HepG2 (cell line): ENCODE measurements around the gene ABHD12. TPM values are rescaled to one million over a fixed set of nuclear protein-coding genes. Genes with fewer than 3 reads are reported as not detected.

ENCODE experiments used
- ATAC-seq: fragments of 200-7000 bp; cut with Tn5 transposase; 3 replicates; pipeline ENCODE4 v1.9.1; 2020; ENCODE audit warnings: mild to moderate bottlenecking, moderate library complexity
- BruUV-seq: library from RNA; stranded (reverse); fragments of 400-500 nt; replicated peaks from 2 replicates; lab custom pipeline; 2021; lab: Mats Ljungman, UMichigan
- CTCF ChIA-PET: fragments of 300-600 bp; formaldehyde crosslinking; extraction: SDS; loops from one replicate; lab custom pipeline; 2021; ENCODE audit warnings: low total read pairs, inconsistent platforms, low intra/inter-chr PET ratio; lab: Yijun Ruan, JAX
- POLR2A ChIA-PET: fragments of 350-600 bp; sonication (Branson Sonifier 250); formaldehyde crosslinking; loops from one replicate; lab custom pipeline; 2020; ENCODE audit warnings: antibody characterized with exemption, inconsistent platforms; lab: Yijun Ruan, JAX
- DNase-seq: peaks from one replicate; pipeline ENCODE4 v3.0.0-alpha.2; 2015; ENCODE audit warnings: low spot score
- FAIRE-seq: peaks from 3 replicates; lab custom pipeline; 2011; peaks lifted over from hg19 to GRCh38; lab: Jason Lieb, UNC
- H2AFZ ChIP-seq: one replicate; pipeline ENCODE4 v1.6.1; 2011; ENCODE audit warnings: low read length, inconsistent platforms
- H3K27ac ChIP-seq: fragments of 300-600 bp; 3 replicates; pipeline ENCODE4 v1.8.0; 2011; ENCODE audit warnings: mixed run types, mild to moderate bottlenecking, mixed read lengths, low read length, inconsistent platforms; ENCODE audit not compliant: insufficient read depth; ENCODE audit errors: extremely low read length
- H3K27me3 ChIP-seq, 2 experiments: fragments of 200-600 bp in 1 of 2; 2 replicates in 1 of 2; 3 replicates in 1 of 2; pipeline versions ENCODE4 v1.6.0 to v1.8.0; 2011; ENCODE audit warnings: low read length in 2 of 2, mild to moderate bottlenecking in 2 of 2, moderate library complexity in 2 of 2, inconsistent platforms in 1 of 2; ENCODE audit not compliant: insufficient read depth in 2 of 2, control insufficient read depth in 1 of 2
- H3K36me3 ChIP-seq, 2 experiments: fragments of 200-600 bp in 1 of 2; replicated peaks in 1 of 2; 2 replicates in 1 of 2; 3 replicates in 1 of 2; pipeline versions ENCODE4 v1.5.1 to v1.8.0; 2011; ENCODE audit warnings: low read length in 2 of 2, inconsistent platforms in 1 of 2; ENCODE audit not compliant: insufficient read depth in 2 of 2, control insufficient read depth in 1 of 2
- H3K4me1 ChIP-seq: 2 replicates; pipeline ENCODE4 v1.5.1; 2012; ENCODE audit warnings: low read length, inconsistent platforms; ENCODE audit not compliant: insufficient read depth
- H3K4me2 ChIP-seq: 2 replicates; pipeline ENCODE4 v1.6.0; 2011; ENCODE audit warnings: low read depth, low read length, inconsistent platforms
- H3K4me3 ChIP-seq, 3 experiments: fragments of 200-600 bp in 1 of 3; sonication (generic), shearing (Covaris generic) in 1 of 3; replicated peaks in 1 of 3; 2 replicates each; pipeline ENCODE4 v1.5.1; 2011 to 2016; ENCODE audit warnings: low read length in 3 of 3, inconsistent platforms in 2 of 3, low read depth in 2 of 3, mild to moderate bottlenecking in 2 of 3, control low read depth in 1 of 3, mixed read lengths in 1 of 3; ENCODE audit not compliant: insufficient read depth in 1 of 3
- H3K79me2 ChIP-seq: one replicate; pipeline ENCODE4 v1.6.1; 2011; ENCODE audit warnings: low read length, inconsistent platforms; ENCODE audit not compliant: insufficient read depth
- H3K9ac ChIP-seq: 2 replicates; pipeline ENCODE4 v1.6.0; 2011; ENCODE audit warnings: mild to moderate bottlenecking, low read depth, low read length, inconsistent platforms; ENCODE audit not compliant: insufficient read depth
- H3K9me3 ChIP-seq: 2 replicates; pipeline ENCODE4 v1.5.1; 2012; ENCODE audit warnings: mild to moderate bottlenecking, low read length
- H4K20me1 ChIP-seq: 2 replicates; pipeline ENCODE4 v1.6.0; 2011; ENCODE audit warnings: inconsistent platforms, mild to moderate bottlenecking, low read length, moderate library complexity; ENCODE audit not compliant: insufficient read depth
- AGO2 ChIP-seq: fragments of 200-400 bp; formaldehyde crosslinking; optimal IDR thresholded peaks from 2 replicates; pipeline ENCODE3; 2017; ENCODE audit warnings: mild to moderate bottlenecking, low read depth, low read length, moderate library complexity
- CCAR2 ChIP-seq: fragments of 200-400 bp; formaldehyde crosslinking; optimal IDR thresholded peaks from 2 replicates; pipeline ENCODE3; 2018; ENCODE audit warnings: low read depth, mild to moderate bottlenecking, low read length, moderate library complexity
- FOSL1 ChIP-seq: sonication (generic); formaldehyde crosslinking; IDR thresholded peaks from 2 replicates; pipeline ENCODE4 v1.9.0; 2021; ENCODE audit warnings: missing genetic modification reagents, borderline replicate concordance
- FOXA1 ChIP-seq, 2 experiments: fragments of 450-650 bp in 1 of 2; sonication (generic) in 1 of 2; formaldehyde crosslinking in 1 of 2; IDR thresholded peaks; 2 replicates each; pipeline versions ENCODE4 v1.4.0 to v1.6.1; 2016 to 2020; ENCODE audit warnings: missing genetic modification reagents in 1 of 2
- HNRNPH1 ChIP-seq: fragments of 200-400 bp; formaldehyde crosslinking; optimal IDR thresholded peaks from 2 replicates; pipeline ENCODE3; 2017; ENCODE audit warnings: mild to moderate bottlenecking, low read depth, low read length
- HNRNPLL ChIP-seq: fragments of 200-400 bp; formaldehyde crosslinking; IDR thresholded peaks from 2 replicates; pipeline ENCODE4 v1.6.1; 2017; ENCODE audit warnings: mild to moderate bottlenecking, low read depth, low read length; ENCODE audit not compliant: poor library complexity, severe bottlenecking
- KLF15 ChIP-seq: sonication (generic); formaldehyde crosslinking; IDR thresholded peaks from 2 replicates; pipeline ENCODE4 v1.8.1; 2023; ENCODE audit warnings: borderline replicate concordance, mild to moderate bottlenecking, inconsistent platforms, missing genetic modification reagents, mixed read lengths
- KLF16 ChIP-seq, 2 experiments: sonication (generic) in 1 of 2; formaldehyde crosslinking in 1 of 2; IDR thresholded peaks; 2 replicates each; pipeline versions ENCODE4 v1.6.1 to v1.8.0; 2016 to 2023; ENCODE audit warnings: missing genetic modification reagents in 2 of 2, missing compliant biosample characterization in 1 of 2
- MTERF4 ChIP-seq: sonication (generic); formaldehyde crosslinking; IDR thresholded peaks from 2 replicates; pipeline ENCODE4 v1.8.0; 2023; ENCODE audit warnings: mild to moderate bottlenecking, missing genetic modification reagents
- RFXANK ChIP-seq: IDR thresholded peaks from 2 replicates; pipeline ENCODE4 v1.6.1; 2016
- SAP130 ChIP-seq: IDR thresholded peaks from 2 replicates; pipeline ENCODE4 v1.6.1; 2016; ENCODE audit warnings: low read depth
- SMARCE1 ChIP-seq: fragments of 450-650 bp; IDR thresholded peaks from 2 replicates; pipeline ENCODE4 v1.6.1; 2017; ENCODE audit warnings: borderline replicate concordance
- ZBTB38 ChIP-seq: sonication (generic); formaldehyde crosslinking; IDR thresholded peaks from 2 replicates; pipeline ENCODE4 v1.5.1; 2020; ENCODE audit warnings: mild to moderate bottlenecking, missing genetic modification reagents
- ZFP1 ChIP-seq: IDR thresholded peaks from 2 replicates; pipeline ENCODE4 v1.6.1; 2016
- ZNF263 ChIP-seq: sonication (generic); formaldehyde crosslinking; IDR thresholded peaks from 2 replicates; pipeline ENCODE4 v1.4.0; 2020; ENCODE audit warnings: missing genetic modification reagents
- ZNF34 ChIP-seq: sonication (generic); formaldehyde crosslinking; IDR thresholded peaks from 2 replicates; pipeline ENCODE4 v1.4.0; 2020; ENCODE audit warnings: mild to moderate bottlenecking, missing genetic modification reagents, borderline replicate concordance
- ZNF510 ChIP-seq: sonication (generic); formaldehyde crosslinking; IDR thresholded peaks from 2 replicates; pipeline ENCODE4 v1.4.0; 2020; ENCODE audit warnings: low read depth, mild to moderate bottlenecking, missing genetic modification reagents
- ZNF850 ChIP-seq: sonication (generic); formaldehyde crosslinking; conservative IDR thresholded peaks from 2 replicates; pipeline ENCODE4 v1.9.0; 2021; ENCODE audit warnings: mild to moderate bottlenecking, missing genetic modification reagents
- WGBS: methylation state at CpG from one replicate; pipeline ENCODE4 v1.1.6; 2017; ENCODE audit warnings: low lambda C conversion rate; 5-methylcytosine and 5-hydroxymethylcytosine counted together
- in situ Hi-C: cut with HindIII; loops from 2 replicates; pipeline ENCODE4 v1.10.0; 2017; ENCODE audit warnings: low pct_unique_long_range_greater_than_20kb; ENCODE audit not compliant: extremely low pct_ligation_motif_present
- intact Hi-C: fragments of 100-400 bp; cut with micrococcal nuclease; formaldehyde crosslinking; loops from one replicate; pipeline ENCODE4 v1.10.0; 2022; ENCODE audit not compliant: unreplicated experiment
- polyA plus RNA-seq, 8 experiments: library from polyadenylated mRNA; depleted of rRNA in 3 of 8; stranded (reverse) in 7 of 8; unstranded in 1 of 8; fragments of >200 nt; fragmentation: Illumina TruSeq in 4 of 8; extraction: Trizol in 4 of 8; gene quantifications; 2 replicates each; pipeline versions ENCODE4 v1.2.1 to v1.2.3, GENCODE V29; 2011 to 2016; ENCODE audit warnings: low read depth in 4 of 8, missing spikeins in 1 of 8, mixed read lengths in 1 of 8; ENCODE audit not compliant: insufficient read depth in 1 of 8
- total RNA-seq, 5 experiments: library from RNA; depleted of rRNA; stranded (reverse); fragments of >200 nt; fragmentation: Illumina TruSeq; extraction: Trizol; gene quantifications; 2 replicates each; pipeline ENCODE4 v1.2.3, GENCODE V29; 2016; ENCODE audit warnings: low read depth in 1 of 5
- TF ChIP-seq, protein P1 (sequence below): IDR thresholded peaks from 2 replicates; pipeline ENCODE4 v1.6.1; 2016; ENCODE audit warnings: low read depth, borderline replicate concordance
- TF ChIP-seq, protein P2 (sequence below): sonication (generic); formaldehyde crosslinking; IDR thresholded peaks from 2 replicates; pipeline ENCODE4 v1.4.0; 2020; ENCODE audit warnings: missing genetic modification reagents, borderline replicate concordance

ABHD12 gene
- total and polyA plus RNA-seq, 2 of the 13 experiments (the other 11 are each of a cell fraction or from before 2014, with no cell fraction given): 23.5 to 72.1 TPM

- TF ChIP-seq KLF16 (CRISPR knock-in tag; IDR thresholded peaks at IDR 0.05) (no peak), ZBTB38 (no peak)
Observed at GRCh38 chr20:25308671-25309394, 81.8 kb downstream of the ABHD12 start (continued).

GRCh38 chr20:25308083-25308491, 82.5 kb downstream of the ABHD12 start:
- no peaks in the 10 kb centered on the region for H3K9me3 ChIP-seq
- H2AFZ ChIP-seq: no peak overlapping the region
- no peaks in the 10 kb centered on the region for H3K27me3 ChIP-seq
- H3K79me2 ChIP-seq: no peaks in the 10 kb centered on the region
- no TSS peak for BruUV-seq
- CTCF ChIA-PET: interaction anchor here (2.9 kb wide), 1 partner anchor 14 kb away, joined by 13 read pairs; no protein-coding TSS in a partner anchor
- POLR2A ChIA-PET: interaction anchor here (2.2 kb wide), 1 partner anchor 8 kb away, joined by 20 read pairs; no protein-coding TSS in a partner anchor
- no peak for DNase-seq
- 98% methylated on average over 12 of the region's 13 CpGs for WGBS
- in situ Hi-C loops (loop anchor here (25.0 kb wide), 1 partner anchor 354 kb away; no protein-coding TSS in a partner anchor), intact Hi-C loops (no loop called here)
- H3K4me1 ChIP-seq: peaks cover 51% of the 10 kb centered on the region
- no peak for ATAC-seq
- no peaks in the 10 kb centered on the region for H4K20me1 ChIP-seq
- FAIRE-seq: no peak
- no peak for TF ChIP-seq SMARCE1
- peak; percentile 64 for TF ChIP-seq ZNF263 (CRISPR knock-in tag)
- no peak for TF ChIP-seq ZFP1
- TF ChIP-seq ZNF850: no peak
- no peak for TF ChIP-seq RFXANK (CRISPR knock-in tag)
- TF ChIP-seq, protein P1, sequence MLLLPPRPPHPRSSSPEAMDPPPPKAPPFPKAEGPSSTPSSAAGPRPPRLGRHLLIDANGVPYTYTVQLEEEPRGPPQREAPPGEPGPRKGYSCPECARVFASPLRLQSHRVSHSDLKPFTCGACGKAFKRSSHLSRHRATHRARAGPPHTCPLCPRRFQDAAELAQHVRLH (CRISPR knock-in tag): no peak
- TF ChIP-seq FOSL1: no peak
- no peak for TF ChIP-seq FOXA1 (IDR thresholded peaks at IDR 0.05)
- no peak for TF ChIP-seq FOXA1 (CRISPR knock-in tag; IDR thresholded peaks at IDR 0.05)
- no peak for TF ChIP-seq CCAR2
- peak; percentile 19 for TF ChIP-seq HNRNPLL
- no peak for TF ChIP-seq ZNF510 (CRISPR knock-in tag)
- TF ChIP-seq, protein P2, sequence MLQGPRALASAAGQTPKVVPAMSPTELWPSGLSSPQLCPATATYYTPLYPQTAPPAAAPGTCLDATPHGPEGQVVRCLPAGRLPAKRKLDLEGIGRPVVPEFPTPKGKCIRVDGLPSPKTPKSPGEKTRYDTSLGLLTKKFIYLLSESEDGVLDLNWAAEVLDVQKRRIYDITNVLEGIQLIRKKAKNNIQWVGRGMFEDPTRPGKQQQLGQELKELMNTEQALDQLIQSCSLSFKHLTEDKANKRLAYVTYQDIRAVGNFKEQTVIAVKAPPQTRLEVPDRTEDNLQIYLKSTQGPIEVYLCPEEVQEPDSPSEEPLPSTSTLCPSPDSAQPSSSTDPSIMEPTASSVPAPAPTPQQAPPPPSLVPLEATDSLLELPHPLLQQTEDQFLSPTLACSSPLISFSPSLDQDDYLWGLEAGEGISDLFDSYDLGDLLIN (CRISPR knock-in tag): no peak
- TF ChIP-seq SAP130 (CRISPR knock-in tag): no peak
- peak; percentile 24 for TF ChIP-seq HNRNPH1
- no peak for TF ChIP-seq ZNF34
- no peak for TF ChIP-seq KLF15 (CRISPR knock-in tag)
- TF ChIP-seq AGO2: peak; percentile 29
- TF ChIP-seq MTERF4 (CRISPR knock-in tag): no peak
- TF ChIP-seq KLF16 (CRISPR knock-in tag; IDR thresholded peaks at IDR 0.05): no peak
- H3K4me2 ChIP-seq: no peak overlapping the region
- no peak overlapping the region for H3K27ac ChIP-seq
- no peak overlapping the region for H3K4me3 ChIP-seq
- no peak overlapping the region for H3K9ac ChIP-seq
- peaks cover 19 to 20% of the 10 kb centered on the region in 2 experiments for H3K36me3 ChIP-seq
